Measurements from ENCODE around the gene CDC42SE2. TPM values are rescaled to one million over a fixed set of nuclear protein-coding genes. Genes with fewer than 3 reads are reported as not detected.

Gene CDC42SE2
- polyA plus RNA-seq, 1 donor from 2014 or later: 48.2 TPM

DNA sequence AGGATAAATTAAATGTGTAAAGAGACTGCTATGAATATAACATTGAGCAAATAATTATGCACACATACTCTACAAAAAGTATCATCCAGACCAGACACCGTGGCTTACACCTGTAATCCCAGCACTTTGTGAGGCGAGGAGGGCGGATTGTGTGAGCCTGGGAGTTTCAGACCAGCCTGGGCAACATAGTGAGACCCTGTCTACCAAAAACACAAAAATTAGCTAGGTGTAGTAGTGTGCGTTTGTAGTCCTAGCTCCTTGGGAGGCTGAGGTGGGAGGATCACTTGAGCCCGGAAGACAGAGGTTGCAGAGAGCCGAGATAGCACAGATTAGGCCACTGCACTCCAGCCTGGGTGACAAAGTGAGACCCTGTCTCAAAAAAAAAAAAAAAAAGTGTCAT is 2.4 kb upstream of the CDC42SE2 start:
- Histone ChIP-seq H4K20me1 (ENCODE audit: insufficient read depth) (no peaks in the 10 kb centered on the region), H3K4me3 (ENCODE audit: low read length) (no peak overlapping the region), H2AFZ (ENCODE audit: low read depth, low read length) (no peak overlapping the region), H3K36me3 (ENCODE audit: insufficient read depth, low read length) (no peaks in the 10 kb centered on the region), H3K4me2 (ENCODE audit: low read length) (no peak overlapping the region), H3K9me2 (ENCODE audit: insufficient read depth, low read length) (no peaks in the 10 kb centered on the region), H3K79me2 (replicated peaks; ENCODE audit: insufficient read depth, low read length) (peaks cover 19% of the 10 kb centered on the region), H3K9ac (ENCODE audit: low read length) (no peak overlapping the region), H3K27me3 (ENCODE audit: insufficient read depth, low read depth, low read length) (no peaks in the 10 kb centered on the region), H3K9me3 (ENCODE audit: low read length) (no peaks in the 10 kb centered on the region), H3F3A (ENCODE audit: insufficient read depth, low read length, poor library complexity, severe bottlenecking) (no peaks in the 10 kb centered on the region), H3K27ac (ENCODE audit: low read length) (no peak overlapping the region)
- no peak for TF ChIP-seq EZH2 (IDR thresholded peaks at IDR 0.05; ENCODE audit: borderline replicate concordance, insufficient read depth, low read length, poor library complexity, severe bottlenecking)
- TF ChIP-seq SMC3 (conservative IDR thresholded peaks at IDR 0.05; ENCODE audit: poor library complexity): no peak
- no peak for TF ChIP-seq RAD21 (conservative IDR thresholded peaks at IDR 0.05)
- no peak for TF ChIP-seq TAF1 (IDR thresholded peaks at IDR 0.05; ENCODE audit: low read depth)
- no peak for TF ChIP-seq EP300 (conservative IDR thresholded peaks at IDR 0.05; ENCODE audit: poor library complexity, severe bottlenecking)
- TF ChIP-seq, protein P1, sequence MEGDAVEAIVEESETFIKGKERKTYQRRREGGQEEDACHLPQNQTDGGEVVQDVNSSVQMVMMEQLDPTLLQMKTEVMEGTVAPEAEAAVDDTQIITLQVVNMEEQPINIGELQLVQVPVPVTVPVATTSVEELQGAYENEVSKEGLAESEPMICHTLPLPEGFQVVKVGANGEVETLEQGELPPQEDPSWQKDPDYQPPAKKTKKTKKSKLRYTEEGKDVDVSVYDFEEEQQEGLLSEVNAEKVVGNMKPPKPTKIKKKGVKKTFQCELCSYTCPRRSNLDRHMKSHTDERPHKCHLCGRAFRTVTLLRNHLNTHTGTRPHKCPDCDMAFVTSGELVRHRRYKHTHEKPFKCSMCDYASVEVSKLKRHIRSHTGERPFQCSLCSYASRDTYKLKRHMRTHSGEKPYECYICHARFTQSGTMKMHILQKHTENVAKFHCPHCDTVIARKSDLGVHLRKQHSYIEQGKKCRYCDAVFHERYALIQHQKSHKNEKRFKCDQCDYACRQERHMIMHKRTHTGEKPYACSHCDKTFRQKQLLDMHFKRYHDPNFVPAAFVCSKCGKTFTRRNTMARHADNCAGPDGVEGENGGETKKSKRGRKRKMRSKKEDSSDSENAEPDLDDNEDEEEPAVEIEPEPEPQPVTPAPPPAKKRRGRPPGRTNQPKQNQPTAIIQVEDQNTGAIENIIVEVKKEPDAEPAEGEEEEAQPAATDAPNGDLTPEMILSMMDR (IDR thresholded peaks at IDR 0.05; ENCODE audit: poor library complexity, severe bottlenecking): no peak
- TF ChIP-seq, protein P2, sequence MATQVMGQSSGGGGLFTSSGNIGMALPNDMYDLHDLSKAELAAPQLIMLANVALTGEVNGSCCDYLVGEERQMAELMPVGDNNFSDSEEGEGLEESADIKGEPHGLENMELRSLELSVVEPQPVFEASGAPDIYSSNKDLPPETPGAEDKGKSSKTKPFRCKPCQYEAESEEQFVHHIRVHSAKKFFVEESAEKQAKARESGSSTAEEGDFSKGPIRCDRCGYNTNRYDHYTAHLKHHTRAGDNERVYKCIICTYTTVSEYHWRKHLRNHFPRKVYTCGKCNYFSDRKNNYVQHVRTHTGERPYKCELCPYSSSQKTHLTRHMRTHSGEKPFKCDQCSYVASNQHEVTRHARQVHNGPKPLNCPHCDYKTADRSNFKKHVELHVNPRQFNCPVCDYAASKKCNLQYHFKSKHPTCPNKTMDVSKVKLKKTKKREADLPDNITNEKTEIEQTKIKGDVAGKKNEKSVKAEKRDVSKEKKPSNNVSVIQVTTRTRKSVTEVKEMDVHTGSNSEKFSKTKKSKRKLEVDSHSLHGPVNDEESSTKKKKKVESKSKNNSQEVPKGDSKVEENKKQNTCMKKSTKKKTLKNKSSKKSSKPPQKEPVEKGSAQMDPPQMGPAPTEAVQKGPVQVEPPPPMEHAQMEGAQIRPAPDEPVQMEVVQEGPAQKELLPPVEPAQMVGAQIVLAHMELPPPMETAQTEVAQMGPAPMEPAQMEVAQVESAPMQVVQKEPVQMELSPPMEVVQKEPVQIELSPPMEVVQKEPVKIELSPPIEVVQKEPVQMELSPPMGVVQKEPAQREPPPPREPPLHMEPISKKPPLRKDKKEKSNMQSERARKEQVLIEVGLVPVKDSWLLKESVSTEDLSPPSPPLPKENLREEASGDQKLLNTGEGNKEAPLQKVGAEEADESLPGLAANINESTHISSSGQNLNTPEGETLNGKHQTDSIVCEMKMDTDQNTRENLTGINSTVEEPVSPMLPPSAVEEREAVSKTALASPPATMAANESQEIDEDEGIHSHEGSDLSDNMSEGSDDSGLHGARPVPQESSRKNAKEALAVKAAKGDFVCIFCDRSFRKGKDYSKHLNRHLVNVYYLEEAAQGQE (IDR thresholded peaks at IDR 0.05; ENCODE audit: borderline replicate concordance): no peak
- TF ChIP-seq MXI1 (conservative IDR thresholded peaks at IDR 0.05; ENCODE audit: poor library complexity, severe bottlenecking): no peak
- TF ChIP-seq POLR2AphosphoS5 (IDR thresholded peaks at IDR 0.05): no peak

DNA sequence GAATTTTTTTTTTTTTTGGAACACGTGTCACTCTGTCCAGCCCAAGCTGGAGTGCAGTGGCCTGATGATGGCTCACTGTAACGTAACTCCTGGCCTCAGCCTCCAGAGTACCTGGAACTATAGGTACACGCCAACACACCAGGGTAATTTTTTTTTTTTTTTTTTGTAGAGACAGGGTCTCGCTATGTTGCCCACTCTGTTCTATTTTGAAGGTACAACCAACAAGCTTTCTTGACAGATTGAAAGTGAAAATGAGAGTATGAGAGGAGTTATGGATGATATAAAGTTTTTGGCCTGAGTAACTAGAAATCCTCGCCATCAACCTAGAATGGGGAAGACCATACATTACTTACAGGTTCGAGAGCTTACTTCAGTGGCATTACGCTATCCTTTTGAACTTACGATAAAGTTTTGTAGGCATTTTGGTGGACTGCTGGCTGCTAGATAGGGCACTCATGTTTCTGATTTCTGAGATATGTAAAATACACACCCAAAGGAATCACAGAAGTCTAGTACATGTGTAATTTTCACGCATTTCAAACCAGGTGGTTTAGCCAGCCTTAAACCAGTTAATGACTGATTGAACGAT is 806 bp upstream of the CDC42SE2 start:
- Histone ChIP-seq H3K4me2 (ENCODE audit: low read length) (peak overlapping the region; percentile 55), H3K36me3 (ENCODE audit: insufficient read depth, low read length) (no peaks in the 10 kb centered on the region), H4K20me1 (ENCODE audit: insufficient read depth) (no peaks in the 10 kb centered on the region), H3K9me3 (ENCODE audit: low read length) (no peaks in the 10 kb centered on the region), H3K9ac (ENCODE audit: low read length) (peak overlapping the region; percentile 84), H3K27me3 (ENCODE audit: insufficient read depth, low read depth, low read length) (no peaks in the 10 kb centered on the region), H3K4me3 (ENCODE audit: low read length) (peak overlapping the region; percentile 97), H3F3A (ENCODE audit: insufficient read depth, low read length, poor library complexity, severe bottlenecking) (no peaks in the 10 kb centered on the region), H3K79me2 (replicated peaks; ENCODE audit: insufficient read depth, low read length) (peaks cover 34% of the 10 kb centered on the region), H3K9me2 (ENCODE audit: insufficient read depth, low read length) (no peaks in the 10 kb centered on the region), H2AFZ (ENCODE audit: low read depth, low read length) (peak overlapping the region; percentile 5), H3K27ac (ENCODE audit: low read length) (no peak overlapping the region)
- TF ChIP-seq RAD21 (conservative IDR thresholded peaks at IDR 0.05) (no peak), TAF1 (IDR thresholded peaks at IDR 0.05; ENCODE audit: low read depth) (no peak), SMC3 (conservative IDR thresholded peaks at IDR 0.05; ENCODE audit: poor library complexity) (no peak)
- TF ChIP-seq, protein P2 (IDR thresholded peaks at IDR 0.05; ENCODE audit: borderline replicate concordance): no peak

Measured in neural cell (in vitro differentiated cells).